Dermis blood vessel endothelial cell (primary cell): Measurements from ENCODE around the gene MAPK7. TPM values are rescaled to one million over a fixed set of nuclear protein-coding genes. Genes with fewer than 3 reads are reported as not detected.

Source experiments
- DNase-seq: peaks from one replicate; pipeline ENCODE4 v3.0.0; 2010
- total RNA-seq: library from RNA; depleted of rRNA; stranded (reverse); fragments of >200 nt; gene quantifications from 2 replicates; pipeline ENCODE4 v1.2.3, GENCODE V29; 2014

The MAPK7 gene
- total RNA-seq, 1 donor from 2014 or later: 19.4 TPM

- DNase-seq: no peak
Observed at GRCh38 chr17:19424934-19425868, 46.9 kb downstream of the MAPK7 start.

GRCh38 chr17:19426631-19427030, 48.3 kb downstream of the MAPK7 start:
- no peak for DNase-seq

- no peak for DNase-seq
Observed at GRCh38 chr17:19431691-19432090, 53.4 kb downstream of the MAPK7 start.

Other genes starting within 250 kb of the MAPK7 start
- gene EPN2, start 141.1 kb upstream of the MAPK7 start, total RNA-seq: 31.1 and 34.2 TPM in 2 replicates
- gene B9D1, start 15.8 kb upstream of the MAPK7 start, total RNA-seq: 11.5 and 12.6 TPM in 2 replicates
- not detected in 2 replicates for gene MFAP4, start 8.7 kb downstream of the MAPK7 start, total RNA-seq
- 0.51 and 0.70 TPM in 2 replicates for gene RNF112, start 32.7 kb downstream of the MAPK7 start, total RNA-seq
- gene SLC47A1, start 155.4 kb downstream of the MAPK7 start, total RNA-seq: 0.51 and 0.85 TPM in 2 replicates